GM18861 (cell line): ENCODE results near the gene CES2.
"Not testable (repeated sequence)": the region's sequence is repeated elsewhere in the genome, so short reads cannot be mapped to it uniquely, and the experiment has no call there.

Experiments used
- ATAC-seq: cut with Tn5 transposase; IDR thresholded peaks from one replicate; pipeline ENCODE4 v1.9.1; 2021; ENCODE audit not compliant: unreplicated experiment

CES2 gene

DNA sequence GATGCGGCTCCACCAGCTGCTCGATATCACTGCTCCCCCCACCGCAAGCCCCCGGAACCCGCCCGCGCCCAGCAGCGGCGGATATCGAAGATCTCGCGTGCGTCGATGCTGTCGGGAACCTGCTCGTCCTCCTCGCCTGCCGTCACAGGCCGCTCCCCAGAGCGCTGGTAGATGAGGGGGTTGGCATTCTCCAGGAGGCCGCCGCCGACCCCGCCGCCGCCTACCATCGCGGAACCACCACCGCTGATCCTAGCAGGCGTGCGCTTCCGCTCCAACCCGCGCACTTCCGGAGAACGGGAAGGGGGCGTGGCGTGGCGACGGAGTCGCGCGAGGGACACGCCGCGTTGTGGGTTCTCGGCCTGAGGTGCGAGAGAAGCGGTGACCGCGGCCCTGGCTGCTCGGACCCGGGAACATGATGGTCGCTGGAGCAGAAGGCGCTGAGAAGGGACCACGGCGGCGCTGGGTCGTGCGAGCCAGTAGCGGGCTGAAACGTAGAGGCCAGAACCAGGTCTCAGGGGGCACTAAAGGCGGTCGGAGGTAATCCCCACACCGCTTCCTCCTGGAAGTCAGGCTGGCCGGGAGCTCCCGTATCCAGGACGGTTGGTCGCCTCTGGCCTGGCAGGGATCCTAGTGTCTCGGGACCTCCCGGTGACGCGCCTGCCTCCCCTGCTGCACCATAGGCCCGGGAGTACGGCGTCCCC lies 1.0 kb upstream of the CES2 start, which contains the start of gene CIAO2B:
CIAO2B (minus strand) TSS at position 265 of the 701 bp plus-strand sequence; CDS start at position 227, 38 bp downstream.
- ATAC-seq, result peak; percentile 75

DNA sequence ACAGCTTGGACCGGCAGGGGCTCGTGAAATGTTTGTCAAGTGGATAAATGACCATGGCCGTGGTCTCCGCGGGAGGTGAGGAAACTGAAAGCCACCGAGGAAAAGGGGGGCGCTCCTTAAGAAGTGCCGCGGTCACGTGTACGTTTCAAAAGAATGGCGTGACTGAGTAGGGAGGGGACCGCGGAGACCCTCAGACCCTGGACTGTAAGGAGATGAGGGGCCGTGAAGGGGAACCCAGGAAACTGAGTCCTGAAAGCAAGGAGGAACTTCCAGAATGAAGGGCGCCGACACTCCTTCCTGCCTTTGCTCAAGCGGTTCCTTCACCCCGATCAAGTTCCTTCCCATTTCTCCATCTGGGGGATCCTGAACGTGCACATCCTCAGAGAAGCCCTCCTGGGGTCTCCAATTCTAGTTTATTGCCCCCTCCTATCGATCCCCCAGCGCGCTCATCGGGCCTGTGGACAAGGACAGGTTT lies 440 bp upstream of the CES2 start:
- not testable (repeated sequence) for ATAC-seq

DNA sequence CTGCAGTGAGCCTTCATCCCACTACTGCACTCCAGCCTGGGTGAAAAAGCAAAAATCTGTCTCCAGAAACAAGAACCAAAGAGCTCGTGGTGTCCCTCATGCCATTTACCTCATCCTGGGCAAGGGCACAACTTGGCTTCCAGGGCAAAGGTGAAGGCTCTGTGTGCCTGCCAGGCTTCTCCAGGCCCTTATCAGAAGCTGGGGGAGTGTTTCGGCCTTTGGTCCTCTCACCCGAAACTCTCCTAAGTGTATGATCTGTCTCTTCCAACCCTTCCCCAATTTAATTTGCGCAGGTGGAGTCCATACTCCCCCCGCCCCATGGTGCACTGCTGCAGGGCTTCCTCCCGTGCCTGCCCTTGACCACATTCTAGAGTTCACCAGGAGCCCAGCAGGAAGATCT lies 1.1 kb downstream of the CES2 start:
- ATAC-seq, result no peak

DNA sequence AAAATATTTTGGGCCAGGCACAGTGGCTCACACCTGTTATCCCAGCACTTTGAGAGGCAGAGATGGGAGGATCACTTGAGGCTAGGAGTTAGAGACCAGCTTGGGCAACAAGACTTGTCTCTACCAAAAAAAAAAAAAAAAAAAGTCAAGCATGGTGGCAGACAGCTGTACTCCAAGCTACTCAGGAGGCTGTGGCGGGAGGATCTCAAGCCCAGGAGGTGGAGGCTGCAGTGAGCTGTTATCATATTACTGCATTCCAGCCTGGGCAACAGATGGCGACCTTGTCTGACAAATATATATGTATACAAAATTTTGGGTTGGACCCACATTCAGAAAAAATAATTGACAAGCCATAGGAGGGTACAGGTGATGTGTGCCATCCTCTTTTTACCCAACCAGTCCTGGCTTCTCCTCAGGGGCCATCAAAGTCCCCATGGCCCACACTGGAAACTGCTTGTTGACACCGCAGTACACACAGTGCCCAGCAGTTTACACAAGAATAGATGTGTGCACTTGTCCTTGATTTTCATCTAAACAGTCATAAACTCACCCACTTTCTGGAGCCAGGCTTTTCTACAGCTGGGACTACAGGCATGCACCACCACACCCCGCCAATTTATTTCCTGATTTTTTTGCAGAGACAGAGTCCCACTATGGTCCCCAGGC lies 1.7 kb downstream of the CES2 start:
- ATAC-seq, result no peak

DNA sequence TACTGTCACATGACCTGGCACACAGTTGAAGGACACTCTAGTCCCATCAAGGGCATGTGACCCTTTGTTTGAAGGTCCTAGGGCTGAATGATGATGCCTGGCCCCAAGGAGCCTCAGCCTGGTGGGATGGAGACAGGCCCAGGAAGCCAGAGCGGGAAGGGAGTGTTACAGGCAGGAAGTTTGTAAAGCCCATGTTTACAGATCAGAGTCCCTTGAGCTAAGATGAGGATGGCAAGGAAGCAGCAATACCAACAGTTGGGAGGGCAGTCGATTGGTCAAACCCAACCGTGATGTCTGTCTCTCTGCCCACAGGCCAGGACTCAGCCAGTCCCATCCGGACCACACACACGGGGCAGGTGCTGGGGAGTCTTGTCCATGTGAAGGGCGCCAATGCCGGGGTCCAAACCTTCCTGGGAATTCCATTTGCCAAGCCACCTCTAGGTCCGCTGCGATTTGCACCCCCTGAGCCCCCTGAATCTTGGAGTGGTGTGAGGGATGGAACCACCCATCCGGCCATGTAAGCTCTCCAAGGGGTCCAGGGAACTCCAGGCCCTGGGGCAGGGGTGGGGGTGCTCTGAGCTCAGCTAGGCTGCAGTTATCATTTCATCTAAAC lies 2.5 kb downstream of the CES2 start:
- no peak for ATAC-seq

DNA sequence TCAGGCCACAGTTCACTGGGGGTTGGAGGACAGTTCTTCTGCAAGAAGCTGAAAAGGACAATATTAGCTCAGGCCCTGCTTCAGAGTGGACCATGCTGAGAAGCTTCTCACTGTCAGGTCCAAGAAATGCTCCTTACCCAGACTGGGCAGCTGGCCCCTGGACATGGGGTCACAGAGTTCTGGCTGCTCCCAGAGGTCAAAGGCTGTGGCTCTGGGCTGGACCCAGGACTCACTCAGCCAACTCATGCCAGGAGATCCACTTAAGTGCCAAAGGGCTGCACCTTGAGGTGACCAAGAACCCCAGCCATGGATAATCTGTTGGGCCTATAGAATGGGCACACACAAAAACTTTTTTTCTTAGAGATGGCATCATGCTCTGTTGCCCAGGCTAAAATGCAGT lies 4.0 kb downstream of the CES2 start:
- ATAC-seq, result no peak

DNA sequence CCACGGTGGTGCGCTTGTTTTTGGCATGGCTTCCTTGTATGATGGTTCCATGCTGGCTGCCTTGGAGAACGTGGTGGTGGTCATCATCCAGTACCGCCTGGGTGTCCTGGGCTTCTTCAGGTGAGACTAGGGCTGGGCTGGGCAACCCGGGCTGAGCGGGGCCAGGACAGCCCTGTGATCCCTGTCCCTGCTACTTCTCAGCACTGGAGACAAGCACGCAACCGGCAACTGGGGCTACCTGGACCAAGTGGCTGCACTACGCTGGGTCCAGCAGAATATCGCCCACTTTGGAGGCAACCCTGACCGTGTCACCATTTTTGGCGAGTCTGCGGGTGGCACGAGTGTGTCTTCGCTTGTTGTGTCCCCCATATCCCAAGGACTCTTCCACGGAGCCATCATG lies 4.9 kb downstream of the CES2 start:
- no peak for ATAC-seq

DNA sequence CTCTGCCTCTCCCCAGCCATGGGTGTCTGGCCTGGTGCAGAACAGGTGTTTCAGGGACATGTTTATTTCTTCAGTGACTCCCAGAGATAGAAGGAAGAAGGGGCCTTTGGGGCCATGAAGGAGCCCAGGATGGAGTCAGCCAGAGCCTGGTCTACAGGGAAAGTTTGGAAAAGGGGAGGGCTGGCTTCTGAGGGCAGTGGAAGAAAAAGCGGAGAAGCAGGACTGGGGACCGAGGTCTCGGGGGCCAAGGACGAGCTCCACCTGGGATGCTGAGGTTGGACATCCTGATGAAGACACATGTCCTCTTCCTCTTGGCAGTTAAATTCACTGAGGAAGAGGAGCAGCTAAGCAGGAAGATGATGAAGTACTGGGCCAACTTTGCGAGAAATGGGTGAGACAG lies 7.7 kb downstream of the CES2 start:
- no peak for ATAC-seq

DNA sequence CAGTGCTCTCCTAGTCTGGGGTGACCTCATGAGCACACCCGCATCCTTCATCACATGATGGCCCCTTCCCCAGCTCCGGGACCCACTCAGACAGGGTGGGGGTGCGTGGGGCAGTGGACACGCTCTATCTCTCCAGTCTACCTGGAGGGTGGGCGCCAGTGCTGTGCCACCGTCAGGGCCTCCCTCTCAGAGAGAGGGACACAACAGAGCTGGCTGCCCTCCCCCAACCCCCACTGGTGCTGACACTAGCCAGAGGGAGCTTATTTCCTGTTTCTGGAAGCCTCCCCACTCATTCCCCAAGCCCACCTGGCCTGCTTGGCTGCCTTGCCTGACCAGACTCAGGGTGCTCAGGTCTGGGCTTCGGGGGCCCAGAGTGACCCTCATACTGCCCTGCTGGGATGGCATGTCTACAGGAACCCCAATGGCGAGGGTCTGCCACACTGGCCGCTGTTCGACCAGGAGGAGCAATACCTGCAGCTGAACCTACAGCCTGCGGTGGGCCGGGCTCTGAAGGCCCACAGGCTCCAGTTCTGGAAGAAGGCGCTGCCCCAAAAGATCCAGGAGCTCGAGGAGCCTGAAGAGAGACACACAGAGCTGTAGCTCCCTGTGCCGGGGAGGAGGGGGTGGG lies 8.2 kb downstream of the CES2 start:
- ATAC-seq, result no peak

DNA sequence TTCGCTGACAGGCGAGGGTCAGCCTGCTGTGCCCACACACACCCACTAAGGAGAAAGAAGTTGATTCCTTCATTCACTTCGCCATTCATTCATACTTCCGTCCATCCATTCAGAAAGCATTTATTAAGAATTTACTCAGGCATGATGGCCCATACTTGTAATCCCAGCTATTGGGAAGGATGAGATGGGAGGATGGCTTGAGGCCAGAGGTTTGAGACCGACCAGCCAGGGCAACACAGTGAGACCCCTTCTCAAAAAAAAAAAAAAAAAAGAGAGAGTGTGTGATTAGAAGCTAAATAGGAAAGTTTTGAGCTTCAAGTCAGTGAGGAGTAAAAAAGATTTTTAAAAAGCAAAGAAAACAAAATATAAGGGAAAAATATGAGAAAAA lies 8.7 kb downstream of the CES2 start:
- ATAC-seq, result no peak

DNA sequence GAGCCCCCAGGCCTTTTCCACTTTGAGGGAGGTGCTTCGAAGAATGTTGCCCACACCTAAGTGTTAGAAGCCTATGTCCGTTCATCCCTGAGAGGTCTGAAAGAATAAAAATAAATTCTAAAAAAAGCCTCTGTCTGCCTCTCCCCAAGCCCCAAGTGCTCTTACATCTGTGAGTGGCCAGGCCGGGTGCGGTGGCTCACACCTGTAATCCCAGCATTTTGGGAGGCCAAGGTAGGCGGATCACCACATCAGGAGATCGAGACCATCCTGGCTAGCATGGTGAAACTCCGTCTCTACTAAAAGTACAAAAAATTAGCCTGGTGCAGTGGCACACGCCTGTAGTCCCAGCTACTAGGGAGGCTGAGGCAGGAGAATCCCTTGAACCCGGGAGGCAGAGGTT lies 9.7 kb downstream of the CES2 start:
- not testable (repeated sequence) for ATAC-seq

DNA sequence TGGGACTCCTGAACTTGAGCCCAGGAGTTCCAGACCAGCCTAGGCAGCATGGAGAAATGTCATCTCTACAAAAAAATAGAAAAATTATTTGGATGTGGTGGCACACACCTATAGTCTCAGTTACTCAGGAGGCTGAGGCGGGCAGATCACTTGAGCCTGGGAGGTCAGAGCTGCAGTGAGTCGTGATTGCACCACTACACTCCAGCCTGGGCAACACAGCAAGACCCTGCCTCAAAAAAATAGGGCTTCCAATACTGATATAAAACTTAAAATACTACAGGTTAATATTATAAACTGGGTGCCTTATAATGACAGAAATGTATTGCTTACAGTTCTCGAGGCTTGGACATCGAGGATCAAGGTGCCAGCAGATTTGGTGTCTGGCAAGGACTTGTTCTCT lies 10.6 kb downstream of the CES2 start:
- ATAC-seq, result no peak

DNA sequence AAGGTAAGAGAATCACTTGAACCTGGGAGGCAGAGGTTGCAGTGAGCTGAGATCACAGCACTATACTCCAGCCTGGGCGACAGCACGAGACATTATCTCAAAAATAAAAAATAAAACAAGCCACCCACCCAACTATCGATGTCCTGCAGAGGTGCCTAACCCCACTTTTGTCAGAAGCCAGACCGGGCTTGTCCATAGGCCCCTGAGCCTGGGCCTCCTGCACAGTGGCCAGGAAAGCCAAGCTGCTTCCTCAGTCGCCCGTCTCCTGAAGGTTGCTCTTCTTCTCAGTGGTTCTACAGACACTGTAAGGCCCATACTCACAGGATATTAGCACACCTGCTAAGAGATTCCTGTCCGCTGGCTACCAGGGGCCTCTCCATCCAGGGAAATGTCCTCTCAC lies 11.2 kb downstream of the CES2 start:
- no peak for ATAC-seq

DNA sequence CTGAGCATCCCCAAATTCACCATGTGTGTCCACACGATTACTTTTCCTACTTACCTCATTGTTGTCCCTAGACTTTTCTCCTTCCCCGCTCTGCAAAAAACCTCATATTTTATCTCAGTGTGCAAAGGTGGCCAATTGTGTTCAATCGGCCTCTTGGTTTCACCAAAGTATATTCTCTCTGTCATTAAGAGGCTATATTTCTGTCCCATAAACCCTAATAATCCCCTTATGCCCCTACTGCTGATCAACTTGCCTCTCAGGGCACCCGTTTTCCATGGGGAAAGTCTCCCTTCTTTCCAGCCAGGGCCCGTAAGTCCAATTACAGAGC lies 11.6 kb downstream of the CES2 start:
- no peak for ATAC-seq

DNA sequence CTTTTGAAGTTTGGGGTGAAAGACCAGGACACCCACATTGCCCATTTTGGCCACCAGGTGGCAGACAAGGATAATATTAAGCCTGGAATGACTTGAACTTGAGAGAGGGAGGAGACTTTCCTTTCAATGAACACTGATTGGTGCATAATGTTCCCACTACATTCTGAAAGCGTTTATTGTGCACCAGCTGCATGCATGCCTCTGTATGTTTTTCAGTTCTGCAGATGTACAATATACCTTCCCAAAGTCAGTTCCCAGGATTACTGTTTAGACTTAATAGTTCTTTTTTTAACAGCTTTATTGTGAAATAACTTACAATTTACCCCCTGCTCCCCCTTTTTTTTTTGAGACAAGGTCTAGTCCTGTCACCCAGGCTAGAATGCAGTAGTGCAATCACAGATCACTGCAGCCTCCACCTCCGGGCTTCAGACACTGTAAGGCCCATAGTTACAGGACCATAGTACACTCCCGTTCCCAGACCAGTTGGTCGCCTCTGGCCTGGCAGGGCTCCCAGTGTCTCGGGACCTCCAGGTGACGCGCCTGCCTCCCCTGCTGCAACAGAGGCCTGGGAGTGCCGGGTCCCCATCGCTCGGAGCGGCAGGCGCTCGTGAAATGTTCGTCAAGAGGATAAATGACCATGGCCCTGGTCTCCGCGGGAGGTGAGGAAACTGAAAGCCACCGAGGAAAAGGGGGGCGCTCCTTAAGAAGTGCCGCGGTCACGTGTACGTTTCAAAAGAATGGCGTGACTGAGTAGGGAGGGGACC lies 12.2 kb downstream of the CES2 start:
- ATAC-seq, result peak; percentile 57

DNA sequence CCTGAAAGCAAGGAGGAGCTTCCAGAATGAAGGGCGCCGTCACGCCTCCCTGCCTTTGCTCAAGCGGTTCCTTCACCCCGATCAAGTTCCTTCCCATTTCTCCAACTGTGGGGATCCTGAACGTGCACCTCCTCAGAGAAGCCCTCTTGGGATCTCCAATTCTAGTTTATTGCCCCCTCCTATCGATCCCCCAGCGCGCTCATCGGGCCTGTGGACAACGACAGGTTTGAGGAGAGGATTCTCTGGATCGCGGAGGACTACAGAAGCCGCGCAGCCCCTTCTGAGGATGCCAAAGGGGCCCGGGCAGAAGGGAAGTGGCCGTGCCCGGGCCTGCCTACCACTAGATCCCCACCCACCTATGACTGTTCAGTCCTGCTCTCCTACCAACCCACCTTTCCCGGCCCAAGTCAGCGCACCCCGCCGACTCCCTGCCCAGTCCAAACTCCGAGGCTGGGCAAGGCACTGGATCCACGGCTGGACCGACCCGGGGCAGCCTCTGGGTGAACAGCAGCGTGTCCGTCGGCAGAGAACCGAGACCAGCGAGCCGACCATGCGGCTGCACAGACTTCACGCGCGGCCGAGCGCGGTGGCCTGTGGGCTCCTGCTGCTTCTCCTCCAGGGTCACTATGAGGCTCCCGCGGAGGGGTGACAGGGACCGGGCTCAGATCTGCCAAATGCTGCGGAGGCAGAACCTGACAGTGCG lies 13.0 kb downstream of the CES2 start:
- ATAC-seq, result no peak

DNA sequence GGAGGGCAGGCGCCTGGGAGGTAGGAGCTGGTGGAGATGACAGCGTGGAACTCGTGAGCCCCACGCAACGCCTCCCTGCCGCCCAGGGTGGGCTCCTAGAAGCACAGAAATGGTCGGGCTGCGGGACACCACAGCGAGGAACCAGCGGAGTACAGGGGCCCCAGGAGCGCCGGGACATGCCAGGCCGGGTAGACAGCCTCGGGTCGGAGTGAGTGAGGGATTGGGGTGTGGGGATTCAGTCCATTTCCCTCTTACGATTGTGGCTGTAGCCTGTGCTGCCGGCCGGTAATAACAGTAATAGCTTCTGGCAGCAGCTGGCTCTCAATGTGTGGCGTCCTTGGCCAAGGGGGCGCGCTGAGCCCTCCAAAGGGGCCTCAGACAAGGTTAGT lies 13.5 kb downstream of the CES2 start:
- no peak for ATAC-seq

DNA sequence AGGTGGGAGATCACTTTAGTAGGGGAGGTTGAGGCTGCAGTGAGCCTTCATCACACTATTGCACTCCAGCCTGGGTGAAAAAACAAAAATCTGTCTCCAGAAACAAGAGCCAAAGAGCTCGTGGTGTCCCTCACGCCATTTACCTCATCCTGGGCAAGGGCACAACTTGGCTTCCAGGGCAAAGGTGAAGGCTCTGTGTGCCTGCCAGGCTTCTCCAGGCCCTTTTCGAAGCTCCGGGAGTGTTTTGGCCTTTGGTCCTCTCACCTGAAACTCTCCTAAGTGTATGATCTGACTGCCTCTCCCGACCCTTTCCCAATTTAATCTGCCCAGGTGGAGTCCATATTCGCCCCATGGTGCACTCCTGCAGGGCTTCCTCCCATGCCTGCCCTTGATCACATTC lies 14.2 kb downstream of the CES2 start:
- no peak for ATAC-seq

DNA sequence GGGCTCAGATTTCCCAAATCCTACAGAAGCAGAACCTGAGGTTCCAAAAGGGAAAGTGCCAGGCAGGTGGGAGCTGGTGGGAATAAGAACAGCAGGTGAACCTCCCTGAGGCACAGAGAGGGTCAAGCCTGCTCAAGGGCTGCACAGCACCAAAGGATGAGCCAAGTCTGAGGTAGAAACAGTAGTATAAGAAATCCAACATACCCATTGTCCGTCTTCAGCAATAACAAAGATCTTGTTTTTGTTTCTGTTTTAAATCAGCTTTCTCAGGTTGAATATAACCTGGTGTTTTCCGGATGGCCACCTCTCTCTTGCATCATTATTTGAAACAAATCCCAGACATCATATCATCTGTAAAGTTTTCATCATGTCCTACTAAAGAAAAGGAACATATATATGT lies 15.1 kb downstream of the CES2 start:
- no peak for ATAC-seq

DNA sequence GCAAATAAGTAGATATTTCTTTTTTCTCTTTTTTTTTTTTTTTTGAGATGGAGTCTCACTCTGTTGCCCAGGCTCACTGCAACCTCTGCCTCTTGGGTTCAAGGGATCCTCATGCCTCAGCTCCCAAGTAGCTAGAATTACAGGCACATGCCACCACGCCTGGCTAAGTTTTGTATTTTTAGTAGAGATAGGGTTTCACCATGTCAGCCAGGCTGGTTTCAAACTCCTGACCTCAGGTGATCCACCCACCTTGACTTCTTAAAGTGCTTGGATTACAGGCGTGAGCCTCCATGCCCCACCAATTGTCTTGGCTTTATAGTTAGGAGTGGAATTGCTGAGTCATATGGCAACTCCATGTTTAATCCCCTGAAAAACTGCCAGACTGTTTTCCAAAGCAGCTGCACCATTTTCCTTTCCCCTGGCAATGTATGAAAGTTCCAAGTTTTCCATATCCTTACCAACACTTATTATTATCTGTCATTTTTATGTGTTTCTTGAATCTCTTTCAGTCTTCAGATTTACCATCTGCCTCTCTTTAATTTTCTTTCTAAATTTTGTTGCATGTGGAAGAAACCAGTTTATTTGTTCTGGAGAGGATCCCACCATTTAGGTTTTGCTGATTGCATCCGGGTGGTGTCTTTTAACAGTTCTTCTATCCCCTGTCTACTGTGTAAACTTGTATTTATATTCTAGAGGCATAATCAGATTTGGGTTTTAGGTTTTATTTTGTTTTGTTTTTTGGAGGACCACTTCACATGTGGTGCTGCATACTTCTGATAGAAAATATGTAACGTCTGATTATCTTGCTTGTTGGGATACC lies 15.9 kb downstream of the CES2 start:
- no peak for ATAC-seq
